ENCODE data around the gene MRPS34.
"Not testable (repeated sequence)": the region's sequence is repeated elsewhere in the genome, so short reads cannot be mapped to it uniquely, and the experiment has no call there.

The MRPS34 gene

GRCh38 chr16:1807626-1808025, 34.7 kb upstream of the MRPS34 start:
- Histone ChIP-seq H3K36me3 (replicated peaks) (peaks cover 13% of the 10 kb centered on the region), H3K4me3 (ENCODE audit: low read depth, low read length) (no peak overlapping the region), H3K27me3 (replicated peaks) (no peaks in the 10 kb centered on the region), H3K27ac (no peak overlapping the region)
- DNase-seq, result no peak
- in situ Hi-C loops (cut with HindIII; ENCODE audit: low pct_ligation_motif_present, low sequenced_read_pairs), result no loop called here
- TF ChIP-seq, protein P1, sequence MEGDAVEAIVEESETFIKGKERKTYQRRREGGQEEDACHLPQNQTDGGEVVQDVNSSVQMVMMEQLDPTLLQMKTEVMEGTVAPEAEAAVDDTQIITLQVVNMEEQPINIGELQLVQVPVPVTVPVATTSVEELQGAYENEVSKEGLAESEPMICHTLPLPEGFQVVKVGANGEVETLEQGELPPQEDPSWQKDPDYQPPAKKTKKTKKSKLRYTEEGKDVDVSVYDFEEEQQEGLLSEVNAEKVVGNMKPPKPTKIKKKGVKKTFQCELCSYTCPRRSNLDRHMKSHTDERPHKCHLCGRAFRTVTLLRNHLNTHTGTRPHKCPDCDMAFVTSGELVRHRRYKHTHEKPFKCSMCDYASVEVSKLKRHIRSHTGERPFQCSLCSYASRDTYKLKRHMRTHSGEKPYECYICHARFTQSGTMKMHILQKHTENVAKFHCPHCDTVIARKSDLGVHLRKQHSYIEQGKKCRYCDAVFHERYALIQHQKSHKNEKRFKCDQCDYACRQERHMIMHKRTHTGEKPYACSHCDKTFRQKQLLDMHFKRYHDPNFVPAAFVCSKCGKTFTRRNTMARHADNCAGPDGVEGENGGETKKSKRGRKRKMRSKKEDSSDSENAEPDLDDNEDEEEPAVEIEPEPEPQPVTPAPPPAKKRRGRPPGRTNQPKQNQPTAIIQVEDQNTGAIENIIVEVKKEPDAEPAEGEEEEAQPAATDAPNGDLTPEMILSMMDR (IDR thresholded peaks at IDR 0.05; ENCODE audit: low read depth, low read length, missing control alignments), result no peak

GRCh38 chr16:1800701-1801100, 27.8 kb upstream of the MRPS34 start:
- no peaks in the 10 kb centered on the region for H3K27me3 ChIP-seq (replicated peaks)
- no peaks in the 10 kb centered on the region for H3K36me3 ChIP-seq (replicated peaks)
- DNase-seq, result no peak
- no peak overlapping the region for H3K27ac ChIP-seq
- H3K4me3 ChIP-seq (ENCODE audit: low read depth, low read length), result no peak overlapping the region
- in situ Hi-C loops (cut with HindIII; ENCODE audit: low pct_ligation_motif_present, low sequenced_read_pairs), result no loop called here
- TF ChIP-seq, protein P1 (IDR thresholded peaks at IDR 0.05; ENCODE audit: low read depth, low read length, missing control alignments), result no peak

GRCh38 chr16:1799263-1799662, 26.3 kb upstream of the MRPS34 start:
- DNase-seq; H3K4me3 ChIP-seq (ENCODE audit: low read depth, low read length): not testable (repeated sequence)

DNA sequence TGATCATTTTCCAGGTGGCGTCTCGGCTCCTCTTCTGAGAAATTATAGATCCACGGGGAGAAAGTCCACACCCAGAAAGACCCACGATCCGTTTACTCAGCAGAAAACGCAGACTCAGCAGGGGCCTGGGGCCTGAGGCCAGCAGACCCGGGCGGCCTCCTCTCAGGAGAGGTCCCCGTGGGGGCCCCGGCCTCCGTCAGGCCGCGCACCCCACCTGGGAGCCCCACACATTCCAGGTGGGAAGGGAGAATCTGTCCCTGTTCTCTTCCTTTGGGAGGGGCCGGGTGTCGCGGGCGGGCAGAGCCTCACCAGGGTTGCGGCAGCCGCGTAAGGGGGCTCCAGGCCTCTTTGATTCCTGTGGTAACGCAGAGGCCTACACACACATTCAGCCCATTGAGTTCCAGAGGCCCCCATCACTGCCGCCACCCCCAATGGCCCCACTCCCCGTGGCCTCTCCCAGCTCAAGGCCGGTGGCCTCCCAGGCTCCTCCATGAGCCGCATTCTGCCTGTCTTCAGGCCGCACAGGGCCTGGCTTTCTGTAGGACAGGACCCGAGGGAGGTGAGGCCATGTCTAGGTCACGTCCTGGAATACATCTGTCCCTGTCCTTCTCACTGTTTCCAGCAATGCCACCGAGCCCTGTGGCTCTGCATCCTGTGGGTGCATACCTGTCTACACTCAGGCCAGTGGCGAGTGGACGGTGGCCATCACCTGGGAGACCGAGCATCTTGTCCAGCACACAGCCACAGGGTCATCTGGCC, 22.2 kb upstream of the MRPS34 start:
- H3K27me3 ChIP-seq (replicated peaks), result no peaks in the 10 kb centered on the region
- in situ Hi-C loops (cut with HindIII; ENCODE audit: low pct_ligation_motif_present, low sequenced_read_pairs), result no loop called here
- no peak for DNase-seq
- peaks cover 4% of the 10 kb centered on the region for H3K36me3 ChIP-seq (replicated peaks)
- TF ChIP-seq, protein P1 (IDR thresholded peaks at IDR 0.05; ENCODE audit: low read depth, low read length, missing control alignments), result no peak
- H3K27ac ChIP-seq, result no peak overlapping the region
- no peak overlapping the region for H3K4me3 ChIP-seq (ENCODE audit: low read depth, low read length)

More at GRCh38 chr16:1799263-1799662, 26.3 kb upstream of the MRPS34 start:
- in situ Hi-C loops (cut with HindIII; ENCODE audit: low pct_ligation_motif_present, low sequenced_read_pairs); H3K27ac ChIP-seq; H3K36me3 ChIP-seq (replicated peaks); H3K27me3 ChIP-seq (replicated peaks): not testable (repeated sequence)

GRCh38 chr16:1794221-1794871, 21.4 kb upstream of the MRPS34 start:
- Histone ChIP-seq H3K27me3 (replicated peaks) (no peaks in the 10 kb centered on the region), H3K36me3 (replicated peaks) (peaks cover 4% of the 10 kb centered on the region), H3K4me3 (ENCODE audit: low read depth, low read length) (no peak overlapping the region), H3K27ac (no peak overlapping the region)
- TF ChIP-seq, protein P1 (IDR thresholded peaks at IDR 0.05; ENCODE audit: low read depth, low read length, missing control alignments), result no peak
- in situ Hi-C loops (cut with HindIII; ENCODE audit: low pct_ligation_motif_present, low sequenced_read_pairs), result no loop called here
- DNase-seq, result no peak

DNA sequence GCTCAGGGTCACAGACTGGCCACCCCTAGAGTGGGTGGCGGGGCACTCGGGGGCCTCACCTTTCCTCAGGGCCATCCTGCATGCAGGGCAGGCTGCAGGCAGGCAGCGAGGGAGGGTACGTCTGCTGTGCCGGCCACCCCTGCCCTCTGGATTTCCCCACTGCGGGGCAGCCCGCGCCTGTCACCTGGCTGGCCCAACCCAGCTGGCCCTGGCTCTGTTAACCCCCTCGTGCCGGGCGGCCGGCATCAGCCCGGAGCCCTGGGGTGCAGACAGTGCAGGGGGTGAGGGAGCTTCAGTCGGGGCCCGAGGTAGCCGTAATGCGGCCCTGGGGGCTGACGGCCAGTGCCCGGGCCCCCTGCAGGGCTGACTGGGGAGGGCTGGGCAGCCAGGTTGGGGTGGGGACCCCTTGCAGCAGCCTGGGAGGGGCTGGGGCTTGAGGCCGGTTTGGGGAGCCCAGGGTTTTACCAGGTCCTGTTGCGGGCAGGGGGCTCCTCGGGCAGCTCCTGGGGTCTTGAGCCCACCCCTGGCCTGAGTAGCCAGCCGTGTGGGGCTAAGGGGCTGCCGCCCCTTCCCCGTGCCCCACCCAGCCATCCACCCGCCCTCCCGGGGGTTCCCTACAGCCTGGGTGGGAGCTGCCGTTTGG, 20.8 kb upstream of the MRPS34 start, which contains the start of gene IGFALS:
IGFALS (minus strand) TSS at position 128 of the 643 bp plus-strand sequence; CDS start at position 75, 53 bp downstream.
- Histone ChIP-seq H3K4me3 (ENCODE audit: low read depth, low read length) (no peak within 1 kb of the TSS), H3K27me3 (replicated peaks) (no peaks in the 10 kb centered on the region), H3K36me3 (replicated peaks) (peaks cover 8% of the 10 kb centered on the region), H3K27ac (no peak within 1 kb of the TSS)
- DNase-seq, result no peak
- TF ChIP-seq, protein P1 (IDR thresholded peaks at IDR 0.05; ENCODE audit: low read depth, low read length, missing control alignments), result no peak
- in situ Hi-C loops (cut with HindIII; ENCODE audit: low pct_ligation_motif_present, low sequenced_read_pairs), result no loop called here
